Ectodermal cell (in vitro differentiated cells): ENCODE measurements around the gene CABP1.
"Not testable (repeated sequence)": the region's sequence is repeated elsewhere in the genome, so short reads cannot be mapped to it uniquely, and the experiment has no call there.

Experiments used
- H3K27ac ChIP-seq: 2 replicates; pipeline ENCODE4 v1.7.0; 2013; ENCODE audit warnings: mild to moderate bottlenecking, low read depth, low read length; ENCODE audit not compliant: insufficient read depth, poor library complexity, severe bottlenecking
- H3K27me3 ChIP-seq: 2 replicates; pipeline ENCODE4 v1.7.0; 2013; ENCODE audit warnings: mild to moderate bottlenecking, low read length; ENCODE audit not compliant: insufficient read depth, control insufficient read depth, poor library complexity, severe bottlenecking
- H3K36me3 ChIP-seq: one replicate; pipeline ENCODE4 v1.7.0; 2013; ENCODE audit warnings: low read length; ENCODE audit not compliant: control insufficient read depth, insufficient read depth
- H3K4me1 ChIP-seq: one replicate; pipeline ENCODE4 v1.7.0; 2013; ENCODE audit warnings: low read length; ENCODE audit not compliant: control insufficient read depth, insufficient read depth
- H3K4me3 ChIP-seq: 2 replicates; pipeline ENCODE4 v1.7.0; 2013; ENCODE audit warnings: low read depth, low read length, control low read depth; ENCODE audit not compliant: insufficient read depth
- H3K9me3 ChIP-seq: 2 replicates; pipeline ENCODE4 v1.7.0; 2013; ENCODE audit warnings: mild to moderate bottlenecking, low read length, moderate library complexity; ENCODE audit not compliant: control insufficient read depth
- WGBS, 2 experiments: methylation state at CpG; one replicate each; pipeline ENCODE4 v1.1.7; 2013; ENCODE audit warnings: missing lambda C conversion rate in 2 of 2; 5-methylcytosine and 5-hydroxymethylcytosine counted together

CABP1 gene

GRCh38 chr12:120668091-120668867 is 27.9 kb downstream of the CABP1 start:
- WGBS, 2 experiments = 60 to 64% methylated on average over 20 of the region's 20 CpGs
- no peaks in the 10 kb centered on the region for H3K9me3 ChIP-seq
- no peaks in the 10 kb centered on the region for H3K27me3 ChIP-seq
- H3K4me3 ChIP-seq = no peak overlapping the region
- H3K4me1 ChIP-seq = peaks cover 18% of the 10 kb centered on the region
- H3K36me3 ChIP-seq = no peaks in the 10 kb centered on the region
- no peak overlapping the region for H3K27ac ChIP-seq

- H3K27ac ChIP-seq = peak overlapping the region; percentile 2
- 49 to 50% methylated on average over 19 of the region's 19 CpGs for WGBS, 2 experiments
- peaks cover 18% of the 10 kb centered on the region for H3K4me1 ChIP-seq
- H3K27me3 ChIP-seq = no peaks in the 10 kb centered on the region
- no peak overlapping the region for H3K4me3 ChIP-seq
- H3K36me3 ChIP-seq = no peaks in the 10 kb centered on the region
- no peaks in the 10 kb centered on the region for H3K9me3 ChIP-seq
These were observed 28.7 kb downstream of the CABP1 start for GRCh38 chr12:120668868-120669840.

- H3K27me3 ChIP-seq, H3K9me3 ChIP-seq, H3K36me3 ChIP-seq, H3K4me3 ChIP-seq, H3K27ac ChIP-seq: not testable (repeated sequence)
- 90 to 91% methylated on average over 6 of the region's 6 CpGs for WGBS, 2 experiments
- peaks cover 18% of the 10 kb centered on the region for H3K4me1 ChIP-seq
These were observed 29.8 kb downstream of the CABP1 start for GRCh38 chr12:120670237-120670636.

GRCh38 chr12:120670667-120671066 is 30.2 kb downstream of the CABP1 start:
- no peak overlapping the region for H3K4me3 ChIP-seq
- no peaks in the 10 kb centered on the region for H3K27me3 ChIP-seq
- no peaks in the 10 kb centered on the region for H3K36me3 ChIP-seq
- no peak overlapping the region for H3K27ac ChIP-seq
- H3K9me3 ChIP-seq = no peaks in the 10 kb centered on the region
- H3K4me1 ChIP-seq = peaks cover 18% of the 10 kb centered on the region
- WGBS, 2 experiments = 92 to 94% methylated on average over 5 of the region's 5 CpGs

- H3K27ac ChIP-seq = no peak overlapping the region
- no peak overlapping the region for H3K4me3 ChIP-seq
- no peaks in the 10 kb centered on the region for H3K9me3 ChIP-seq
- H3K27me3 ChIP-seq = no peaks in the 10 kb centered on the region
- peaks cover 6% of the 10 kb centered on the region for H3K4me1 ChIP-seq
- WGBS, 2 experiments = 94% methylated on average over 6 of the region's 6 CpGs
- no peaks in the 10 kb centered on the region for H3K36me3 ChIP-seq
These were observed 33.7 kb downstream of the CABP1 start for GRCh38 chr12:120674097-120674636.

- H3K27ac ChIP-seq = no peak overlapping the region
- no peak overlapping the region for H3K4me3 ChIP-seq
- H3K4me1 ChIP-seq = peaks cover 7% of the 10 kb centered on the region
- H3K9me3 ChIP-seq = no peaks in the 10 kb centered on the region
- WGBS, 2 experiments = 86 to 88% methylated on average over 7 of the region's 7 CpGs
- H3K27me3 ChIP-seq = no peaks in the 10 kb centered on the region
- H3K36me3 ChIP-seq = no peaks in the 10 kb centered on the region
These were observed 37.5 kb downstream of the CABP1 start for GRCh38 chr12:120677765-120678473.

GRCh38 chr12:120678572-120678971 is 38.1 kb downstream of the CABP1 start:
- Histone ChIP-seq H3K36me3 (no peaks in the 10 kb centered on the region), H3K27ac (no peak overlapping the region), H3K9me3 (no peaks in the 10 kb centered on the region), H3K4me3 (no peak overlapping the region), H3K27me3 (no peaks in the 10 kb centered on the region), H3K4me1 (peaks cover 7% of the 10 kb centered on the region)
- WGBS, 2 experiments = 88 to 90% methylated on average over 8 of the region's 8 CpGs

GRCh38 chr12:120680165-120680738 is 39.8 kb downstream of the CABP1 start:
- WGBS, 2 experiments = 70 to 78% methylated on average over 5 of the region's 5 CpGs
- Histone ChIP-seq H3K27me3 (no peaks in the 10 kb centered on the region), H3K4me3 (no peak overlapping the region)

GRCh38 chr12:120684523-120684932 is 44.1 kb downstream of the CABP1 start:
- Histone ChIP-seq H3K4me3 (no peak overlapping the region), H3K36me3 (no peaks in the 10 kb centered on the region), H3K27ac (no peak overlapping the region), H3K9me3 (no peaks in the 10 kb centered on the region), H3K4me1 (peaks cover 22% of the 10 kb centered on the region), H3K27me3 (no peaks in the 10 kb centered on the region)
- 87 to 88% methylated on average over 8 of the region's 8 CpGs for WGBS, 2 experiments

More at GRCh38 chr12:120680165-120680738, 39.8 kb downstream of the CABP1 start:
- Histone ChIP-seq H3K4me1 (peaks cover 7% of the 10 kb centered on the region), H3K36me3 (no peaks in the 10 kb centered on the region), H3K9me3 (no peaks in the 10 kb centered on the region), H3K27ac (no peak overlapping the region)
